ENCODE data around the gene GASK1A.
"Not testable (repeated sequence)": the region's sequence is repeated elsewhere in the genome, so short reads cannot be mapped to it uniquely, and the experiment has no call there.

Gene GASK1A

DNA sequence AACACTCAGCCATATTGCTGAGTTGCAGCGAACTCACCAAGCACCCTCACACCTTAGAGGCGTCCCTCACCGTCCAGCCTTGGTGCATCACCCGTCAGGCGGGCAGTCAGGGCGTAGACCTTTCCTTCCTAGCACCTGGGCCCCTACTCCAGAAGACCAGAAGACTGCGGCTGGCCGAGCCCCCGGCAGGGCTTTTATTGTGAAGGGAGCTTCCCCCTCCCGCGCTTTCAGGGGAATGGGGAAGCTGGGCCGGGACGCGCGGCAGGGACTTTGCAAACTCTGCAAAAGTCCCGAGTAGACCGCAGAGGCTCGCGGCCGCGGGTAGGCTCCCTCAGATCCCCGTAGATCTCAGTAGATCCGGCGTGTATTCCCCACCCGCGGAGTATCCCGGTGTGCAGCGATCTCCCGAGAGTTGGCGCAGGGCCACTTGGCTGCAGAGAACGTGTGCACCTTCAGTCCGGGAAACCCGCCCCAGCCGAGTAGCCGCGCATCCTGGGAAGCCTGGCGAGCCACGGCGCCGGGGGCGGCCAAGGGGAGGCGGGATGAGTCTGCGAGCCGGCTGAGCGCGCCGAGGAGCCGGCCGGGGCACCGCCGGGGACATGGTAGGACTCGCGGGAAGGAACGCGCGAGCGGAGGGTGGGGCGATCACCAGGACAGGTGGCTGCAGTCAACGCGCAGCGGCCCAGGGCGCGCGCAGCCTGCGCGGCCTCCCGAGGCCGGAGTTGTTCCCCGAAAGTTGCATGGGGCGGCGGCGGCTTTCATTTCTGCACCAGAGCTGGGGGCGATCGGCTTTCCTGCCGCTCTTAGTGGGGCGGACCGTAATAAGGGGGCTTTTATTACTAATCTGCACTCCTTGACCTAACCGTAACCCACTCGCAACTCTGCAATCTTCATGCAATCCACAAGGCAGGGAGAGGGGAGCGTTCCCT, at the start of gene GASK1A:
GASK1A (plus strand) TSS at position 268 of the 929 bp plus-strand sequence; CDS start at position 600, 332 bp downstream.
- DNase-seq: peak; percentile 51 to 59

DNA sequence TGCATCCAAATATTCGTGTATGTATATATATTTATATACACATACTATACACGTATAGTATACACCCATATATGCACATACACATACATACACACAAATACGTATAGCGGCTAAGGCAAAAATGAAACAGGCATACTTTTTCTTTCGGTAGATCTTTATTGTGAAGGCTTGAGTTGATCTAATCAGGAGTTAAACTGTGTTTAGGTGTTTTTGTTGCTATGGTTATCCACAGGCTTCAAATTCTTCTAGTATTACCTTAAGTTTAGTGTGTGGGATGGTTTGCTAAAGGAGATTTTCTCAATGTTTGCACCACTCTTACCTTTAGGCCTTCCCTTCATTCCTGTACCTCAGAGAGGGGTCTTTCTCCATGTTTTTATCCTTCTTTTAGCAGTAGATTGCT, 45.0 kb upstream of the GASK1A start:
- no peak for DNase-seq

DNA sequence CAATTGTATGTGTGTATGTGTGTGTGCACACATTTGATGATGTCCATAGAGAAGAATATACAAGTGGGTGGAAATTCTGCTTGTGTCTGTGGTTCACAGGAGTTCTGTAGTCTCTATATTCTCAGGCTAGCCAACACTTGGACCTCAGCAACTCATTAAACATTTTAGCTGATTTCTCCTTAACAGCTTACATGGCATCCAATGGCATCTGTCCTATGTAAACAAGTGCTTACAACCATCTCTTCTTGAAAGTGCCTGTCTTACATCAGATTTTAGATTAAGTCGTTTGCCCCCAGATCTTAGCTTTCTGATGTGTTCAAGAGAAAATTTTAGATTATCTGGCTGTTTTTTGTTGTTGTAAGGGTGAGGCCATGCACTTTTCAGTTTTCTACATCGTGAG, 44.2 kb upstream of the GASK1A start:
- no peak for DNase-seq

DNA sequence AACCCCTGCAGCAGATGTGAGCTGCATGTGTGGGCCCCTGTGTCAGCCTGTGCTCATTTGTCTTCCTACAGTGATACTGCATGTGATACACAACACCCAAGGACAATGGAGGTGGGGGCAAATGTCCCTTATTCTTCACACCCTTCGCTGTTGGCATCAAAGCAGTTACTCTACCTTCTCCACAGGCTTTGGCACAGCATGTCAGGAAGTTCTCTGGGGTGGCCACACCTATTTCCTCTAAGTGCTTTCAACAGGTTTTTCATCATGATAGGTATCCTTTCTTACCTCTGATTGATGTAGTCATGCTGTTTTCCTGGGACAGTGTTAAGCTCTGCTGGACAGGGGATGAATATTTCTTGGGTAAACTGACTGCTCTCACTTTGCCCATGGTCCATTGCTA, 43.6 kb upstream of the GASK1A start:
- DNase-seq: no peak

DNA sequence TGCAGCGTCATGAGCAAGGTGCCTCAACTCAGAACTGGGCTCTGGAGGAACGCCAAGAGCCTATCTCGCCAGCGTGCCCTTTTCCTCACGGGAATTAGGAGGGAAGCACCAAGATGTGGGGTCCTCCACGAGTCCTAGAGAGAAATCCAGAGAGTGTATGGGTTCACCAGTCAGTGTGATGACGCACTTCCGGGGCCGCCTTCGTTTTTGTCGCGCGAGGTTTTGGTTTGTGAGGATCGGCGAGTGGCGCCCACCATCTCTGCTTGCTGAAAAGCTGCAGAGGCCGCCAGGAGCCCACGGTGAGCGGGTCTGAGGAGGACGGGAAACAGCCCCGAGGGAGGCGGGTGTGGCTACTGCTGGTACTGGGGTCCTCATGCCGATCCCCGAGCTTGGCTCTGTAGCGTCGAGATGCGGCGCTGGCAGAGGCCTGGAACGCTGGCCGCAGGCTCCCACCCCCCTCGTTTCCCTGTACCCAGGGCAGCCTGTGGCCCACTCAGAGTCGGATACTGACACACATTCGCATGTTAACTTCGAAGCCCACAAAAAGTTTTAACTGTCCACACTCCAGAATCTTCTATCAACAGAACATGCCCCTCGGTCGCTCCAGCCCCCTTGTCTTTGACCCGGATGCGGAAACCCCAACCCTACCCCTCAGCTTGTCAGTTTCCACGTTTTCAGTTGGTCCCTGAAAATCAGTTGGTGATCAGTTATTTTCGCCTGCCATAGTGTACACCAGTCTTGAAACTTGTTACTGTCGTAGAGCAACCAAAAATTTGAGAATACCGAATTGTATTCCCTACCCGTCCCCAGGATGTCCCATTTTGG, 42.7 kb upstream of the GASK1A start:
- DNase-seq: no peak

DNA sequence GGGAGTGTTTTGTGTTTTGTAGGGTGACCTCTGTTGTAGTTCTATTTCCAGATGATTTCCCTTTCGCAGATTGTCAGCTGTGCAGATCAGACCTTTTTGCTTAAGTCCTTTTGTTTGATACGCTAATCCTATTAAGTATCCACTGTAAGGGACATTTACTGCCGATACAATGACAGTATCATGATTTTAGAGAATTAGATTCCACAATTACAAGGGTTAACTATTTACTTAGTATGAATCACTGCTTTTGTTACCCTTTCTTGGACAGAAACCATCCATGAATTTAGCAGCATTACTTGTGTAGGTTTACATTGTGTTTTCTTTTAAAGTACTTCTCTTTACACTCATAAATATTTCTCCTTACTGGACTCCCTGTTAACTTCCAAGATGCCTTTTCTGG, 41.8 kb upstream of the GASK1A start:
- no peak for DNase-seq

DNA sequence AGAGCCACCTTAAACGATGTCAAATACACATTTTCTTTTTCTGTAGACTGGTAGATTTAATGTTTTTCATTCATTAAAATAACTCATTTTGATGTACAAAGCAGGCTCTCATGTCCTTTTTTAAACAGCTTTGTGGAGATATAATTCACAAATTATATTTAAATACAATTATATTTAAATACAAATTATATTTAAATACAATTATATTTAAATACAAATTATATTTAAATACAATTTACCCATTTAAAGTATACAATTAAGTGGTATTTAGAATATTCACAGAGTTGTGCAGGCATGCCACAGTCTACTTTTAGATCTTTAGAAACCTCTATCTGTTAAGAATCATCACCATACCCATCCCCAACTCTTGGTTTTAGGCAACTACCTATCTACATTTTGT, 36.4 kb upstream of the GASK1A start:
- no peak for DNase-seq

DNA sequence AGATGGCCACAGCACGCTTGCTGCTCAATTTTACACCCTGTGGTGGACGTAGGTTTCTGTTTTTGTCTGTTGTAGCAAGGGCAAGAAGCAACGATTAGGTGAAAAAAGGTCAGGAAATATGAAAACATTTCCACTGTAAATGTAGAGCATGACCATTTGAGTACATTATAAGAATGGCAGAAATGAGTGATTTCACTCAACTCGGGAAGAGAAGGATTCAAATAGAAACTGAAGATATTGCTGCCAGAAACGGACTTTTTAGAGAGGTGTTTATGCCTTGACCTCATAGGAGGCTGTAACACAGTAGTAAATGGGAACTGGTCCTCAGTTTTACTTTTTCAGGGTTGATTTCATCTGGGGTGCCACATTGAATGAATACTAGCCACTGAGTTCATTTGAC, 33.1 kb upstream of the GASK1A start:
- DNase-seq: no peak

DNA sequence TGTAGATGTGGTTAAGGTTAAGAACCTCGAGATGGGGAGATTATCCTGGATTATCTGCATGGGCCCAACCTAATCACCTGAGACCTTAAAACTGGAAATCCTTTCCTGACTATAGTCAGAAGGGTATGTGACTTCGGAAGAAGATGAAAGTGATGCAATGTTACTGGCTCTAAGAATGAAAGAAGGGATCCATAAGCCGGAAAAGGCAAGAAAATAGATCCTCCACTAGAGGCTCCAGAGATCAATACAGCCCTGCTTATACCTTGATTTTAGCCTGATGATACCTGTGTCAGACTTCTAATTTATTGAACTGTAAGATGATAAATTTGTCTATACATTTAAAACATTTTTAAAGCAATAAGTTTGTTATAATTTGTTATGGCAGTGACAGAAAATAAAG, 21.5 kb upstream of the GASK1A start:
- DNase-seq: no peak

DNA sequence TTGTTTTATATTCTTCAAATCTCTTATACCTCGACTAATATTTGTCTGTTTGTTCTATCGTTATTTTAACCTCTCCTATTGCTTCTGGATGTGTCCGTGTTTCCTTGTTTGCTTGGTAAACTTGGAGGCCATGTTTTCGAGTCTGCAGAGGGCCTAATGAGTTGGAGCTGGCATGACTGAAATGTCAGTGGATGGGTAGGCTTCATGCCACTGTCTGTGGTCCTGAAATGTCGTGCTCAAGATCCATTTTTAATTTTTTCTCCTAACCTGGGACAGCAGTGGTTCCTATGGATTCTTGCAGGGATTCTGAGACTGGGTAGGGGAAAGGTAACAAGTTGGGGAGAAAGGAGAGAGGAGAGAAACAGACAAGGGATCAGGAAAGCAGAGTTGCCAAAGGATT, 18.8 kb upstream of the GASK1A start:
- DNase-seq: no peak

DNA sequence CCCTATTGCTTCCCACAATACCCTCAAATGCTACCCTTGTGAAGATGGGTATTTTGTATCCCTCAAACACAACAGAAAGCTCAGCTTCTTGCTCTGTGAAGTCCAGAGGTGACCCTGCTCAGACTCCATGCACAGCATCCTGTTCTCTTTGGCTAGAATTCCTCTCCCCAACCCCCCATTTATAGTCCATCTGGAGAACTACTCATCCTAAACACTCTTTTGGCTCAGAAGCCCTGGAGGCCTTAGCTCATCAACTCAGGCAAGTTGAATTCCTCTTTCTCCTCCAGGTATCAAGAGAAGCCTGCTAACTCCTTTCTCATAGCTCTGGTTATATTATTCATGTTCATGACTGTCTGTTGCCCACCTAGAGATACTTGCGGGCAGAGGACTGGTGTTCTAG, 18.3 kb upstream of the GASK1A start:
- no peak for DNase-seq

DNA sequence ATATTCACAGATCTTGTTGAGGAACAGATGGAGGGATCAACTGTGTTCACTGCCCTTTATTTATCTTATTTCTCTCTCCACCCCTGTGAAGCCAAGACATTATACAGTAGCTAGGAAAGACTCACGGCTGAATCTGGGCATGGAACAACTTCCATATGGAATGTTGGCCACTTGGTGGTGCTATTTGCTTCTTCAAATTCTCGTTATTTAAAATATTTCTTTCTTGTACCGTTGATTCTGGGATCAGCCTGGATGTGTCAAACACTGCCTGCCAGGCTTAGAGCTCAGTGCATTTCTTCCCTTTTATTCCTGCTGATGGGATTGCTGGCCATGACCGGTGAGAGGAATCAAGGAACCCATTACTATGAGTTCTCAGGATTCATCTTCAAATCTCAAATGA, 17.5 kb upstream of the GASK1A start:
- peak; percentile 52 to 60 for DNase-seq

DNA sequence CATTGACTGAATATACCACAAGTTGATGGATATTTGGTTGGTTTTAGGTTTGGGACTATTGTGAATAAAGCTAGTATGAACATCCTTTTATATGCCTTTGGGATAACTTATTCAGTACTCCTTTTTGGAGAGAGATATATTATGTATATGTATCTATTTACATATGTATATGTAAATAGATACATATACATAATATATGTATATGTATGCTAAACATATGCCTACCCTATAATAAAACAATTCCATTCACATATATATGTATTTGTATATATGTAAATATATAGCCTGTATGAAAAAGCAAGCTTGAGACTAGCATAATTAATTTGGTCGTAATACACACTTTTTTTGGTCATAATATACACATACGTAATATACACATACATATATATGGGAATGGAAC, 15.8 kb upstream of the GASK1A start:
- DNase-seq: no peak

DNA sequence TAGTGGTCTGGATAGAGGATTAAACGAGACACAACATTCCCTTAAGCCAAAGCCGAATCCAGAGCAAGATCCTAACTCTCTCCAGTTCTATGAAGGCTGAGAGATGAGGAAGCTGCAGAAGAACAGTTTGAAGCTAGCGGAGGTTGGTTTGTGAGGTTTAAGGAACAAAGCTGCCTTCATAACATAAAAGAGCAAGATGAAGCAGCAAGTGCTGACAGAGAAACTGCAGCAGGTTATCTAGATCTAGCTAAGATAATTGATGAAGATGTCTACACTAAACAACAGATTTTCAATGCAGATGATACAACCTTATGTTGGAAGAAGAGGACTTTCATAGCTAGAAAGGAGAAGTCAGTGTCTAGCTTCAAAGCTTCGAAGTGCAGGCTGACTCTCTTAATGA, 14.8 kb upstream of the GASK1A start:
- no peak for DNase-seq

DNA sequence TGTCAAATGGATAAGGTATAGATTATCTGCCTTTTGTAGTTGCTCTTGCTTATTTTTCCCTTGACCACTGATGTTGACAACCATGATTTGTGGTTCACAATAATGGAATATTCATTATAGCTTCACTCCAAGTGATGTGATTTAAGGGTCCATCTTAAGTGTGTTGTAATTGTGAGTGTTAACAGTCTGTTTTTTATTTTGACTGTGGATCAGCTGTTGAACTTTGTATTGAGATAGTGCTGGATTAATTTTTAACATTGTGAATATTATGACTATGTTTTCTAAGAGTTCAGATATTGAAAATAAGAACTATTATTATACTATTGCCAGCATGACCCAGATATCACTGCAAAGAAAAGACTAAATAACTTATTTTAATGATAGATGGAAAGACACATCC, 8.6 kb upstream of the GASK1A start:
- DNase-seq: no peak

DNA sequence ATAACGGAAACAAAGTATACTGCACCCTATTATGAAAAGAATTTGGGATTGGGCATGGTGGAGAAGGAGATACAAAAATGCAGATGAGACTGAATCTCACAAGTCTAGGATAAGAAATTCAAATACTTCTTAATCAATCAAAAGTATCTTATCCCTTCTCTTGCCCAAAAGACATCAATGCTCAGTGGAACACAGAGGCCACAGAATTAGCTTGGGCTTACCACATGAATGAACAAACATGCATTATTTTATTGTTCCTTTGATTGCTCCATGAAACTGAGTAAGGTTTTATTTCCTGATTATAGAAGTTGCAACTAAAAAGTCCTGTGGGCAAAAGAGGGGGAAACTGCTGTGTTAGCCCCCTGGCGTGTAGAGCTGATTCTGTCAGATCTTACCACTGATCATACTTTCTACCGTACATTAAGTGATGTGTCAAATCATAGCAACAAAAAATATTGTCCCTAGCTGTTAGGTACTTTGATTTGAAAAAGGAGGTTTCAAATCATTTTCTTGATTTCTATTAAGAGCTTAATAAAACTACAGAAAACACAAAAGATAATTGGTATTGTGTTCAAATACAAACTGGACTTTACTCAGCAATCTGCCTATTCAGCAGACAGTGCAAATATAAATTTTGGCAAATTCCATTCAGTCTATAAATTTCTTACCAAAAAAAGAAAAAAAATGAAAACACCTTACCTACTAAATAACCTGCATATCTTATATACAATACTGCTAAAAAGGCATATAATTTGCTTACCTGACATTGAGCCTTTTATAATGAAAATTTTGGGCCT, 7.9 kb upstream of the GASK1A start:
- no peak for DNase-seq

DNA sequence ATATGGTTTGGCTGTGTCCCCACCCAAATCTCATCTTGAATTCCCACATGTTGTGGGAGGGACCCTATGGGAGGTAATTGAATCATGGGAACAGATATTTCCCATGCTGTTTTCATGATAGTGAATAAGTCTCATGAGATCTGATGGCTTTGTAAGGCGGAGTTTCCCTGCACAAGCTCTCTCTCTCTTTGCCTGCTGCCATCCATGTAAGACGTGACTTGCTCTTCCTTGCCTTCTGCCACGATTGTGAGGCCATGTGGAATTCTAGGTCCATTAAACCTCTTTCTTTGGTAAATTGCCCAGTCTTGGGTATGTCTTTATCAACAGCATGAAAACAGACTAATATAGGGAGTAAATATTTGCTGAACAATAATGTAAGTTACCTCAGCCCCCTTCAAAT, 4.2 kb upstream of the GASK1A start:
- DNase-seq: not testable (repeated sequence)

DNA sequence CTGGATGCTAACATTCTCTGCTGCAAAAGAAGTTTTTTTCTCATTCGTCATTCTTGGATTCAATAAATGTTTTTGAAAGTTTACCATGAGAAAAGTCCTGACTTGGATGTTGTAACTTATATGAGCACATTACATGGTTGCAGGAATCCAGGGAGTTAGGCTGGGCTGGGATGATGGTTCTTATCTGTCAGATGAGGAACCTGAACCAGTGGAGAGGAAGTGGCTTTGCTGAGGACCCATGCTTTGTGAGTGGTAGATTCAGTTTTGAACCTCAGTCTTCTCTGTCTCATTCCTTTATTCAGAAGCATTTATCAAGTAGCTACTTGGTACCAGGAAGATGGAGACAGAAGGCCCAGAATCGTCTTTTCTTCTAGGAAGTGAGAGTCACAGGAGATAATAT, 3.7 kb upstream of the GASK1A start:
- DNase-seq: no peak

DNA sequence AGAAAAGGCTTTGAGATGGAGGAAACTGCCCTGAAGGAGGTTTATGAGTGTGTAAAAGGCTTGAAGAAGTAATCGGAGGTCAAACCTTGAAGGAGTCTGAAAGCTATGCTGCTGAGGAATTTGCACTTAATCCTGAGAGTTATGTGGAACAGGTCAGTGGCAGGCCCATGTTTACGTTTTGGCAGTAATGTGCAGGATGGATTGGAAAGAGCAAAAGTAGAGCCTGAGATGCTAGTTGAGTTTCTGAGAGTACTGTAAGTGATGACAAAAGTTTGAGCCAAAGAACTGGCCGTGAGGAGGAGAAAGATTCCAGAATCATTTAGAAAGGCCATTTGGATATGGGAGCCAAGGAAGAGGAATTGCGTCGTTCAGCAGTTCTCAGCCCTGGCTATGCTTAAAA, 3.2 kb upstream of the GASK1A start:
- no peak for DNase-seq

DNA sequence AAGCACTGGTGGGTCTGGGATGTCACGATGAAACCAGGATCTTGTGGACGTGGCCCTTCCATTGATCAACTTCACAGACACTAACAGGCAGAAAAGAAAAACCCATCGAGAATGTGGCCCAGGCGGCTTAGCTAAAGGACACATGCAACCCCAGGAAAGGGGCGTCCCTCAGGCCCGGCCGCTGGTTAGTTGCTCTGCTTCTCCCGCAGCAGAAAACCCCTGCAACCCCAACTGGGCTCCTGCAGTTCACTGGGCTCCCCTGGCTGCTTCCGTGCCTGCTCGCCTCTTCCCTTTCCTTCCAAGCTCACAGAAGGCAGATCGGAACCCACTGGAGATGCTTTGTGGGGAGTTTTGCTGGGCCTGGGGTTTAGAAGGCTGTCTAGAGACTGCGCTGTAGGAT, 1.1 kb downstream of the GASK1A start:
- DNase-seq: no peak

DNA sequence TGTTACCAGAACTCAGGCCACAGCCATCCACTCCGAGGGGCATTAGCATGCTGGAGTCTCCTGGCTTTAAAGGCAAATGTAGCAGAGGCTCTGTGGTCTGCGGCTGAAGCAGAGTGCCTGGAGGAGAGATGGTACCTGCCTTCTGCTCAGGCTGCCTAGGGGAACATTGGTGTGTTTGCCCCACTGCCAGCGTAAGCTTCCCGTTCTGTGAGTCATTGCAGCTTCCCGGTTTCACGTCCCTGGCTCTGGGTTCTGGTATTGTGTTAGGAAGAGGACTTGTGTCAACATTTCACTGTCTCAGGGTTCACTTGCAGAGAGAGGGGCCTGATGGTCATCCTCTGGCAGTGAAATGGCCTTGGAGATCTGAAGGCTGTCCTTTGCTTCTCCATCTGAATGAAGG, 1.8 kb downstream of the GASK1A start:
- DNase-seq: no peak

DNA sequence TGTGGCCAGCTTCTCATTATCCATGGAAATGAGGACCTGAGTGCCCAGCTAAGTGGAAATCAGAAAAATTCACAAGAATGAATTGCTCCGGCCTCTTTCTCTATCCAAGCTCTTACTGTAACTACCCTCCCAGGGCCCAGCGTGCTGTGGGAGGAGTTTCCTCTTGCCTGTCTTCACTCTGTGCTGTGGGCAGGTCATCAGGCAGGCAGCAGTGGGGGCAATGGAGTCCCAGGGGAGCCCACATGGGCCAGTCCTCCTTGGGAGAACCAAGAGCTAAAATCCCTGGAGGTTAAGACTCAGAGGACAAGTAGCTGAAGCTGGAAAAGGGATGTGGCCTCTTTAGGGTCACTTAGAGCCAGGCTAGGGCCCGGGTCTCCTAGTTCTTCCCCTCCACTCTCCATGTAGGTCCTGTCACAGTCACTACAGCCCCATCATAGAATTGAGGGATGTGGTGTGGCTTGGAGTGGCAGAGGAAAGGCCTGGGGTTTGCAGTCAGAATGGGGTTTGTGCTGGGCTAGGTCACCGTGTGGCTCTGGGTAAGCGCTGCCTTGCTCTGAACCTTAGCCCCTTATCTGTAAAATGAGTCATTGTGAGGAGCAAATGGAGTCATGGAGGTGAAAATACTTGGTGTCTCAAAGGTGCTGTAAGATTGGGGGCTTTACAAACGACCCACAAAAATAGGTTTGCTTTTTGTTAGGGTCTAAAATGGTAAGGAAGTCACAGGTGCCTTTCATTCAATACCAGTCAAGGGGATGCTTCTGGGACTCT, 3.7 kb downstream of the GASK1A start:
- DNase-seq: no peak

DNA sequence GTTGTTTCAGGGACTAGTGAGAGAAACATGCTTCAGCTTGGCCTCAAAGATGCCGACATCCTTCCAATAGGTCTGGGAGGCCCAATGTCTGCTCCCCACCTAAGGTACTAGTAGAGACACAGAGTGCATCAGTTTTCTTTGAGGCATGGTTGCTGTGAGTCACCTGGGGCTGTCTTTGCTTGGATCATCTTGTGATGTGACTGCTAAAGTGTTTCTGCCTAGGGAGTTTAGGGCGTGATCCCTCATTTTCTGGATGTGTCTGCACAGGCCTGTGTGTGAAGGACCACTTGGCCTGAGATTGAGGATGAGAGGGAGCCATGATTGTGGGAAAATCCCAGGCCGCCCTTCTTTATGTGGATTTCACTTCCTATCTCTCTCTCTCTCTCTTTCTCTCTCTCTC, 4.8 kb downstream of the GASK1A start:
- DNase-seq: no peak
